HepG2 (cell line): ENCODE data around the gene TNP2. TPM values are rescaled to one million over a fixed set of nuclear protein-coding genes. Genes with fewer than 3 reads are reported as not detected.

ENCODE experiments used
- ATF6 ChIP-seq: sonication (generic); formaldehyde crosslinking; conservative IDR thresholded peaks from 2 replicates; pipeline ENCODE4 v1.4.0; 2020; ENCODE audit warnings: missing genetic modification reagents
- ATF7-NPFF ChIP-seq: sonication (generic); formaldehyde crosslinking; IDR thresholded peaks from 2 replicates; pipeline ENCODE4 v1.8.1; 2023; ENCODE audit warnings: mild to moderate bottlenecking, low read depth, missing genetic modification reagents, moderate library complexity
- FOXJ3 ChIP-seq: sonication (generic); formaldehyde crosslinking; IDR thresholded peaks from 2 replicates; pipeline ENCODE4 v1.4.0; 2020; ENCODE audit warnings: missing genetic modification reagents, mild to moderate bottlenecking, borderline replicate concordance
- GLI4 ChIP-seq: sonication (generic); formaldehyde crosslinking; IDR thresholded peaks from 2 replicates; pipeline ENCODE4 v1.5.1; 2020; ENCODE audit warnings: missing genetic modification reagents, mild to moderate bottlenecking, moderate library complexity, borderline replicate concordance
- GZF1 ChIP-seq: sonication (generic); formaldehyde crosslinking; IDR thresholded peaks from 2 replicates; pipeline ENCODE4 v1.5.1; 2020; ENCODE audit warnings: mild to moderate bottlenecking, missing genetic modification reagents
- IKZF5 ChIP-seq: IDR thresholded peaks from 2 replicates; pipeline ENCODE4 v1.6.1; 2018; ENCODE audit warnings: missing genetic modification reagents, mild to moderate bottlenecking, missing compliant biosample characterization
- KDM1A ChIP-seq: IDR thresholded peaks from 2 replicates; pipeline ENCODE4 v1.6.1; 2016; ENCODE audit warnings: missing compliant biosample characterization
- KDM5A ChIP-seq: fragments of 200-600 bp; sonication (generic); IDR thresholded peaks from 2 replicates; pipeline ENCODE4 v1.7.0; 2018; ENCODE audit warnings: antibody characterized with exemption, mild to moderate bottlenecking, low read length, borderline replicate concordance
- KLF11 ChIP-seq: IDR thresholded peaks from 2 replicates; pipeline ENCODE4 v1.6.1; 2016; ENCODE audit warnings: missing compliant biosample characterization
- POGK ChIP-seq: sonication (generic); formaldehyde crosslinking; conservative IDR thresholded peaks from 2 replicates; pipeline ENCODE4 v1.8.0; 2022; ENCODE audit warnings: mild to moderate bottlenecking, moderate library complexity, missing genetic modification reagents
- RBAK ChIP-seq: sonication (generic); formaldehyde crosslinking; IDR thresholded peaks from 2 replicates; pipeline ENCODE4 v1.5.1; 2020; ENCODE audit warnings: mild to moderate bottlenecking, missing genetic modification reagents
- SP5 ChIP-seq: IDR thresholded peaks from 2 replicates; pipeline ENCODE4 v1.6.1; 2016; ENCODE audit warnings: low read depth, borderline replicate concordance
- SRF ChIP-seq: IDR thresholded peaks from 2 replicates; pipeline ENCODE4 v1.6.1; 2011; ENCODE audit warnings: mild to moderate bottlenecking, low read depth, low read length, moderate library complexity
- THAP11 ChIP-seq: IDR thresholded peaks from 2 replicates; pipeline ENCODE4 v1.6.1; 2016; ENCODE audit warnings: missing biosample characterization, missing genetic modification reagents
- TOPORS ChIP-seq: sonication (generic); formaldehyde crosslinking; IDR thresholded peaks from 2 replicates; pipeline ENCODE4 v1.8.0; 2023; ENCODE audit warnings: mild to moderate bottlenecking, missing genetic modification reagents
- YEATS2 ChIP-seq: sonication (generic); formaldehyde crosslinking; IDR thresholded peaks from 2 replicates; pipeline ENCODE4 v1.4.0; 2020; ENCODE audit warnings: missing genetic modification reagents, borderline replicate concordance
- ZBTB38 ChIP-seq: sonication (generic); formaldehyde crosslinking; IDR thresholded peaks from 2 replicates; pipeline ENCODE4 v1.5.1; 2020; ENCODE audit warnings: mild to moderate bottlenecking, missing genetic modification reagents
- ZIK1 ChIP-seq: sonication (generic); formaldehyde crosslinking; IDR thresholded peaks from 2 replicates; pipeline ENCODE4 v1.5.0; 2020; ENCODE audit warnings: mild to moderate bottlenecking, low read depth, missing genetic modification reagents, borderline replicate concordance
- ZMYM3 ChIP-seq: sonication (generic); formaldehyde crosslinking; IDR thresholded peaks from 2 replicates; pipeline ENCODE4 v1.5.1; 2020; ENCODE audit warnings: mild to moderate bottlenecking, missing genetic modification reagents
- ZMYM4 ChIP-seq: sonication (generic); formaldehyde crosslinking; IDR thresholded peaks from 2 replicates; pipeline ENCODE4 v1.8.1; 2023; ENCODE audit warnings: mild to moderate bottlenecking, missing genetic modification reagents
- ZNF3 ChIP-seq: IDR thresholded peaks from 2 replicates; pipeline ENCODE4 v1.7.0; 2017; ENCODE audit warnings: inconsistent platforms
- ZNF547 ChIP-seq: sonication (generic); formaldehyde crosslinking; IDR thresholded peaks from 2 replicates; pipeline ENCODE4 v1.5.1; 2020; ENCODE audit warnings: mild to moderate bottlenecking, missing genetic modification reagents
- ZNF773 ChIP-seq: sonication (generic); formaldehyde crosslinking; IDR thresholded peaks from 2 replicates; pipeline ENCODE4 v1.4.0; 2020; ENCODE audit warnings: missing genetic modification reagents, borderline replicate concordance
- ZNF782 ChIP-seq: sonication (generic); formaldehyde crosslinking; IDR thresholded peaks from 2 replicates; pipeline ENCODE4 v1.4.0; 2020; ENCODE audit warnings: missing genetic modification reagents, mild to moderate bottlenecking, borderline replicate concordance
- ZNF790 ChIP-seq: sonication (generic); formaldehyde crosslinking; IDR thresholded peaks from 2 replicates; pipeline ENCODE4 v1.8.0; 2022; ENCODE audit warnings: missing genetic modification reagents, mild to moderate bottlenecking, borderline replicate concordance
- ZNF883 ChIP-seq: sonication (generic); formaldehyde crosslinking; IDR thresholded peaks from 2 replicates; pipeline ENCODE4 v1.5.1; 2020; ENCODE audit warnings: mild to moderate bottlenecking, missing genetic modification reagents; ENCODE audit errors: not compliant biosample characterization
- ZUFSP ChIP-seq: sonication (generic); formaldehyde crosslinking; IDR thresholded peaks from 2 replicates; pipeline ENCODE4 v1.9.0; 2021; ENCODE audit warnings: missing genetic modification reagents, mild to moderate bottlenecking, borderline replicate concordance
- polyA plus RNA-seq, 8 experiments: library from polyadenylated mRNA; depleted of rRNA in 3 of 8; stranded (reverse) in 7 of 8; unstranded in 1 of 8; fragments of >200 nt; fragmentation: Illumina TruSeq in 4 of 8; extraction: Trizol in 4 of 8; gene quantifications; 2 replicates each; pipeline versions ENCODE4 v1.2.1 to v1.2.3, GENCODE V29; 2011 to 2016; ENCODE audit warnings: low read depth in 4 of 8, missing spikeins in 1 of 8, mixed read lengths in 1 of 8; ENCODE audit not compliant: insufficient read depth in 1 of 8
- total RNA-seq, 5 experiments: library from RNA; depleted of rRNA; stranded (reverse); fragments of >200 nt; fragmentation: Illumina TruSeq; extraction: Trizol; gene quantifications; 2 replicates each; pipeline ENCODE4 v1.2.3, GENCODE V29; 2016; ENCODE audit warnings: low read depth in 1 of 5

TNP2 gene
- total and polyA plus RNA-seq, 2 of the 13 experiments (the other 11 are each of a cell fraction or from before 2014, with no cell fraction given): not detected

GRCh38 chr16:11265124-11265523, 4.0 kb downstream of the TNP2 start (continued):
- TF ChIP-seq POGK (0 out of 2 replicates have a peak, but pooled peaks have one; percentile 20), KLF11 (no peak), IKZF5 (CRISPR knock-in tag) (no peak), ZNF3 (CRISPR knock-in tag) (0 out of 2 replicates have a peak, but pooled peaks have one; percentile 31), ZBTB38 (CRISPR knock-in tag) (no peak), GZF1 (CRISPR knock-in tag) (no peak), ZNF883 (CRISPR knock-in tag) (peak; percentile 3), TOPORS (CRISPR knock-in tag) (no peak), ZNF790 (CRISPR knock-in tag) (no peak), GLI4 (CRISPR knock-in tag) (no peak), KDM5A (no peak), SP5 (CRISPR knock-in tag) (0 out of 2 replicates have a peak, but pooled peaks have one; percentile 32), ZNF782 (CRISPR knock-in tag) (no peak), FOXJ3 (CRISPR knock-in tag) (no peak), KDM1A (CRISPR knock-in tag) (peak; percentile 83), ZMYM4 (CRISPR knock-in tag) (no peak), ATF7-NPFF (no peak), ZNF773 (CRISPR knock-in tag) (no peak), SRF (no peak), RBAK (no peak), THAP11 (CRISPR knock-in tag) (no peak), ATF6 (CRISPR knock-in tag) (no peak), ZMYM3 (CRISPR knock-in tag) (peak; percentile 97), ZIK1 (CRISPR knock-in tag) (no peak), ZNF547 (CRISPR knock-in tag) (no peak), YEATS2 (CRISPR knock-in tag) (no peak), ZUFSP (CRISPR knock-in tag) (no peak)
